GF-D8 (cell line): Measurements from ENCODE around the gene CERK.
"Not testable (repeated sequence)": the region's sequence is repeated elsewhere in the genome, so short reads cannot be mapped to it uniquely, and the experiment has no call there.

Experiments
- DNase-seq: peaks from one replicate; lab custom pipeline; 2025; lab: John Stamatoyannopoulos, UW

CERK gene

GRCh38 chr22:46737976-46738646 lies at the start of gene CERK:
Gene CERK (minus strand): TSS chr22:46738252. CDS start chr22:46738148, 104 bp downstream.
- DNase-seq = no peak

- no peak for DNase-seq
Observed at GRCh38 chr22:46783721-46784120, 45.7 kb upstream of the CERK start.

GRCh38 chr22:46782200-46782599 lies 44.1 kb upstream of the CERK start:
- not testable (repeated sequence) for DNase-seq

- DNase-seq = no peak
Observed at GRCh38 chr22:46781291-46781690, 43.2 kb upstream of the CERK start.

- no peak for DNase-seq
Observed at GRCh38 chr22:46780453-46780852, 42.4 kb upstream of the CERK start.

GRCh38 chr22:46779651-46780050 lies 41.6 kb upstream of the CERK start:
- DNase-seq = no peak

GRCh38 chr22:46779023-46779422 lies 41.0 kb upstream of the CERK start:
- no peak for DNase-seq

- no peak for DNase-seq
Observed at GRCh38 chr22:46777609-46777970, 39.5 kb upstream of the CERK start.

GRCh38 chr22:46776876-46777608 lies 39.0 kb upstream of the CERK start:
- no peak for DNase-seq

- no peak for DNase-seq
Observed at GRCh38 chr22:46775850-46776826, 38.1 kb upstream of the CERK start.

- no peak for DNase-seq
Observed at GRCh38 chr22:46774980-46775849, 37.2 kb upstream of the CERK start.

- no peak for DNase-seq
Observed at GRCh38 chr22:46774253-46774979, 36.4 kb upstream of the CERK start.

- DNase-seq = no peak
Observed at GRCh38 chr22:46773076-46773475, 35.0 kb upstream of the CERK start.

- no peak for DNase-seq
Observed at GRCh38 chr22:46770726-46771125, 32.7 kb upstream of the CERK start.

GRCh38 chr22:46770151-46770641 lies 32.1 kb upstream of the CERK start:
- DNase-seq = no peak

- no peak for DNase-seq
Observed at GRCh38 chr22:46769706-46770105, 31.7 kb upstream of the CERK start.

- DNase-seq = no peak
Observed at GRCh38 chr22:46769191-46769675, 31.2 kb upstream of the CERK start.

- no peak for DNase-seq
Observed at GRCh38 chr22:46767249-46767985, 29.4 kb upstream of the CERK start.

- no peak for DNase-seq
Observed at GRCh38 chr22:46766611-46767010, 28.6 kb upstream of the CERK start.
